ENCODE results near the gene LPP.

LPP gene

DNA sequence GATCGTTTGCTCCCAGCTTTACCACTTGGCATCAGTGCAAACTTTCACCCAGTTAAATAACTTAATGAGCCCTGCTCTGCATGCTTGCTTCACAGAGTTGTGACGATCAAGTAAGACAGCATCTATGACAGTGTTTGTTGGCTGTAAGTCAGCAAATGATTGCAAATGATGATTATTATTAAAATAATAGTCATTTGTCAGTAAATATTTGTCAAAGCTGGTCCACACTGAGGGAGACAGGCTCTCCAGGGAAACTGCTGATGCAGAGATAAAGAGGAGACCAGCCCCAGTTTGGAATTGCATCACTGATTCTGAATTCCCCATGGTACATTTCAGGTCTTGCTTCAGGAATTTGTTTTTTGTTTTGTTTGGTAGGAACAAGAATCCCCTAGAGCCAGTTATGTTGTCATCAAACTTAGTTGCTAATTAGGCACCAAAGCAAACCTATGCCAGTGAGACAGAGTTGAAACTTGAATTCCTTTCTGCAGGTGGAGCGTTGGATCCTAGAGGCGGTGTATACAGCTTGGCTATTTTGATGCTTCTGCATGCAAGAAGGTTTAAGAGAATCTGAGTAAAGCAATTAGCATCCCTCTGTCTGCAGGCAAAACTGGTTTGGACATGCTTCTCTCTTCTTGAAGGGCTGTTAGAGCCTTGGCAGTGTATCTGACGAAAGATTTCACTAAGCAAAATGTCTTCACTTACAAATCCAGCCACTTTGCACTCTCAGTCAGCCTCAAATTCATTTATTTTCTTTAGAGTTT is 679.2 kb downstream of the LPP start:
- DNase-seq (ENCODE audit: low spot score): no peak

DNA sequence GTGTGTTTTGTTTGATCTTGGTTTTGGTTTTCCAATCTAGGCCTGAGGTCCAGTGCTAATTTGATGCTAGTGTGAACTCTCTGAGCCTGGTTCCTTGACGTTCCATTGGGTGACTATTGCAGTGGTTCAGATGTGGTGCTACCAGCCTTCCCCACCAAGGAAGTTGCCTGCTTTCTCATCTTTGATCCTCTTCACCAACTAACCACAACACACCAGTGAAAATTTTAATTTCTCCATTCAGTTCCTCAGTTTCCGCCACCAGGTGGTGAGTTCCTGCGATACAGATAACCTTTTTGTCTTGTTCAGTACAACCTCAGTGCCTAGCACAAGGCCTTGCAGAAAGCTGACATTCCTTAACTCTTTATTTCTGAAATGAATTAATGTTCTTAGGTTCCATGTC is 680.4 kb downstream of the LPP start:
- DNase-seq (ENCODE audit: low spot score): no peak

DNA sequence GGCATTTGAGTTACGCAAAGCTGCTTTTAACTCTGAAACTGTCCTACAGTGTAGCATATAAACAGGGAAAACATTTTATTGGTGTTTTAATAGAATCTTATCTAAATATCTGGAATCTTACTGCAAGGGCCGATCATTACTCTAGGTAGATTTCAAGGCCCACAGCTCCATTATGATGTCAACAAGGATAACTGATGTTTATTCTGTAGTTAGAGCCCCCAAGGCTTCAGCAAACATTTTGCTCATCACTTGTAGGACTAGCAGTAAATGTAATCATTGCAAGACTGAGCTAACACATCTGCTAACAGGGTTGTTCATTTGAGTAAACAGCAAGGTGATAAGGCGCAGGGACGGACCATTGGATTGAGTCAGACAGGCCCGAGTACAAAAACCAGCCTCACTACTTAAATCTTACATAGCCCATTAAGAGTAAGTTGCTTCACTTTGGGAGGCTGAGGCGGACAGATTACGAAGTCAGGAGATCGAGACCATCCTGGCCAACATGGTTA is 685.3 kb downstream of the LPP start:
- DNase-seq (ENCODE audit: low spot score): no peak

DNA sequence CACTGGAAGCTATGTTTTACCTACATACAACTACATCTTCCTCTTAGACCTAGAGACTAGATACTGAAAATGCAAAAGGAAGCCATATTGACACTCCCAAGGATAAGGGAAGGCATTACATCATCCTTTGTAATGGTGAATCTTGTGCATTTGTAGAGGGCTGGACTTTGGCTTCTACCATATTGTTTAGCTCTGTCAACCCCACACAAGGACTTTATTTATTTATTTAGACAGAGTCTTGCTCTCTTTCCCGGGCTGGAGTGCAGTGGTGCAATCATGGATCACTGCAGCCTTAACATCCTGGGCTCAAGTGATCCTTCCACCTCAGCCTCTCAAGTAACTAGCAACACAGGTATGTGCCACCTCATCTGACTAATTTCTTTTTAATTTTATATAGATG is 686.3 kb downstream of the LPP start:
- no peak for DNase-seq (ENCODE audit: low spot score)

DNA sequence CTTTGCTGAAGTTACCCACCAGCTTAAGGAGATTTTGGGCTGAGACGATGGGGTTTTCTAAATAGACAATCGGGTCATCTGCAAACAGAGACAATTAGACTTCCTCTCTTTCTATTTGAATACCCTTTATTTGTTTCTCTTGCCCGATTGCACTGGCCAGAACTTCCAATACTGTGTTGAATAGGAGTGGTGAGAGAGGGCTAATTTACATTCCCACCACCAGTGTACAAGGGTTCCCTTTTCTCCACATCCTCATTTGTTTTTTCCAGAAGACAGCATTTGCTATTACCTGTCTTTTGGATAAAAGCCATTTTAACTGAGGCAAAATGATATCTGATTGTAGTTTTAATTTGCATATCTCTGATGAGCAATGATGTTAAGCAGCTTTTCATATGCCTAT is 687.9 kb downstream of the LPP start:
- DNase-seq (ENCODE audit: low spot score): no peak

DNA sequence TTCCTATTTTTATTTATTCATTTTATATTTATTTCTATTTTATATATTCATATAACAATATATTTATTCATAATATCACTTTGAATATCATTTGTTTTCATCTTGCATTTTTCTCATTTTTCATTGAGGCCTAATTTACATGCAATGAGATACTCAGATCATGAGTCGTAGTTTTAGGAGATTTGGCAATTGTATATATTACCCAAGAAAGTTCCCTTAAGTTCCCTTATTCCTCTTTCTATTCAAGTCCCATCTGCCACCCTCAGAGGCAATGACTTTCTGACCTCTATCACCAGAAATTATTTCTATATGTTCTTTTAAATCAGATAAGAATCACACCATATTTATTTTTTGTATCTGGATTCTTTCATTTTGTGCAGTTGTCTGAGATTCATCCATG is 688.7 kb downstream of the LPP start:
- no peak for DNase-seq (ENCODE audit: low spot score)

DNA sequence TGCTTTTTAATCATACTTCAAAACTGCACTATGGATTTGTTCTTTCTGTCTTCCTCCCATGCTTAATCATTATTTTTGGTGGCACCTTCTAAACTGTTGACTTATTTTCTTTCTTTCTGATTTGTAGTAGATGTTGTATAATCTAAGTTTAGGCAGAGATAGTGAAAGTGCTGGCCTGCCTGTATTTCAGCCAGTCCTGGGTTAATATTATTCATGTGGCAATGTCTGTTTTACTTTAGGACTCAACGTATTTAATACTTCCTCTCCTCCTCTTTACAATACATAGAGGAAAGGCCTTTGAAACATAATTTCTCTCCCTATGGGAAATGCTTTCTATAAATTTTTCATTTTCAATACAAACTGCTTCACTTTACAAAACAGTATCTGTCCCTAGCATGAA is 690.1 kb downstream of the LPP start:
- DNase-seq (ENCODE audit: low spot score): no peak

DNA sequence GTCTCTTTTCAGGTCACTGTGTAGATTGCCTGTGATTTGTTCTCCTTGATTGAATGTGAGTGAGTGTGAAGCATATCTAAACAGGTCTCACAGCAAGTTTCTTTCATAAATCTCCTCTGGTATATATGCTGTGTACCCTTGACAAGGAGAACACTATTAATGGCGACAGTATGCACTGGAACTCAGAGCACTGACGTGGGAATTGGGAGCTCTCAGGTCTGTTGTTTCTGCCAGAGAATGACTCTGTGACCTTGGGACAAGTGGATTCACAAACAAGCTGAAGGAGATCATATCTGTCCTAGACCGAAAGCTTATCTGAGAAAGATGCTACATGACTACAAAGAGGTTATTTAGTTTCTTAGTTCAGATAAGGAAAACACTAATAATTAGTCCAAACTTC is 691.6 kb downstream of the LPP start:
- DNase-seq (ENCODE audit: low spot score): no peak

DNA sequence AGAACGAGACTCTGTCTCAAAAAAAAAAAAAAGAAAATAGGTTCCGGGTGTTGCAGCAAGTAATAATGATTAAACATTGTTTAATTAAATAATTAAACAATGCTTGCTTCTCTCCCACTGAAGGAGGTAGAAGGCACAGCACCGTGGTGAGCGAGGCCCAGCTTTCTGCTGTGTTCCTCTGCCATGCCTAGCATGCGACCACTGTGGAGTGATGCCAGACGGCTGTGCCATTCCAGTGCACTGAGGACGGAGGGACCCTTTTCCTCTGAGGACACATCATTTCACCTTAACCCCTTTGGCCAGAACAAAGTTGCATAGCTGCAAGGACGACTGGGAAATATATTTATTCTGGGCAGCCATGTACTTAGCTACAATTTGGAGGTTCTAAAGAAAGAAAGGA is 695.0 kb downstream of the LPP start:
- DNase-seq (ENCODE audit: low spot score): no peak

DNA sequence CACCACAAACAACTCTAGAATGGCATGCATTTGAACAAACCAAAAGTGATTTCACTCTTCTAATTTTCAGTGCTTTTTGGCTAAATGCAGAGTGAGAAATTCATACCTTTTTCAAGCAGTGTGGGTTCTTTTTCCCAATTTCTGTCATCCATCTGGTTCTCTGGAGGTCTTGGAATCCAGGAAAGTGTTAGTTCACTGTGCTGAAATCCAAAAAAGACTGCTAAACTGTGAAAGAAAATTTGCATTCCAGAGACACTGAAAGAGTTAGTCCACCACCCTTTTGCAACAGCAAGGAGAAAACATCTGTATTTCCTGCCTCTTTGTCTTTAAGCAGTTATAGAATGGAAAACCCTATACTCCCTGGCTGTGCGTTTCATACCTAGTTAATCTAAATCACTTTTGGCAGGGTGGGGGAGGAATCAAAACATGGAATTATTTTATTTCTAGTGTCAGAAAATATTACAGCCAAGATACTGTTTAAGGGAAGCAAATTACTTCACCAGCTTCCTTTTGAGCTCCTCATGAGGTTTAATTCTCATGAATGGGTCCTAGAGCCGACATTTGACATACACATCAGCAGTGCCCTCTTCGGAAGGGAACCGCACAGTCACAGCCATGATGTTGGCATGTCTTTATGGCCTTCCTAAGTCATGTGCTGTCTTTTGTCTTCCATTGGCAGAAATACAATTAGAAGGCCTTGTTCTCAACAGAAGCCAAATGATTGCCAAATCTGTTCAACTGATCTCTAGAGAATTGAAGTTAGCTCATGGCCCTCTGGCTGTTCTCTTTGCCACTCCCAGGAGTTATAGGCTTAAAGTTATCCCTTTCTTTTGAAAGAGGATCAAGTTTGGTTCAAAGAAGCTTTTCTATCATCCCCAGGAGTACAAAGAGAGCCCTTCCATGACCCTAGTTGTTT is 700.2 kb downstream of the LPP start:
- DNase-seq (ENCODE audit: low spot score): peak; percentile 76

DNA sequence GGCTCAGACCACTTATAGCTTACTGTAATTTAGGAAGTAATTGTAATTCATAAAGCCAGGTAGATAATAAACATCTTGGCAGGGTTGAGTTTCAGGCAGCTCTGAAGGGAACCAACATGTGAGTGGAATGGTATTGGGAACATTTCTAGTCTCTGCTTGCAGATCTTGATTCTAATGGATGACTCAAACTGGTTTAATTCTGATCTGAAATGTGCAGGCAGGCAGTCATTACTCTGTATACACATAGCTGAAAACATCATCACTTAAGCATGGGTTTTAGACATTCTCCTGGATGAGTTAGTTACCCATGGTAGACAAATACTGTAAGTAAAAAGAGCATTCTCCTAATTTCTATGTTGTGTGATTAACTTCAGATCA is 700.8 kb downstream of the LPP start:
- no peak for DNase-seq (ENCODE audit: low spot score)

DNA sequence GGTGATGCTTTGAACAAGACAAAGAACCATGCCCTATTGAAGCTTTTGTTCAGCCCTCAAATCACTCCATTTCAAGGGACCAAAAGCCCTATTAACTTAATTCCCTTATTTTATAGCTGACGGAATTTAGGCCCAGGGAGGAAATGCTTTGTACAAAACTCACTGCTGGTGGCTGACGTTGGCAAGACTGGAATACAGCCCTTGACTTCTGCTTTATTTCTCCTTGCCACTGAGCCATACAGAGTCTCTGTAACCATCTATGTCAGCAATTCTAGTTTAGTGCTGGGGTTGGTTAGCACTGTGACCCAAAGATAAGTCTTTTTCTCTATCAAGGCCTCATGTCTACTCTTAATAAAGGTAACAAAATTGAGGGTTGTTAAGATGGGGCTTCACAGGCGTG is 701.7 kb downstream of the LPP start:
- no peak for DNase-seq (ENCODE audit: low spot score)

DNA sequence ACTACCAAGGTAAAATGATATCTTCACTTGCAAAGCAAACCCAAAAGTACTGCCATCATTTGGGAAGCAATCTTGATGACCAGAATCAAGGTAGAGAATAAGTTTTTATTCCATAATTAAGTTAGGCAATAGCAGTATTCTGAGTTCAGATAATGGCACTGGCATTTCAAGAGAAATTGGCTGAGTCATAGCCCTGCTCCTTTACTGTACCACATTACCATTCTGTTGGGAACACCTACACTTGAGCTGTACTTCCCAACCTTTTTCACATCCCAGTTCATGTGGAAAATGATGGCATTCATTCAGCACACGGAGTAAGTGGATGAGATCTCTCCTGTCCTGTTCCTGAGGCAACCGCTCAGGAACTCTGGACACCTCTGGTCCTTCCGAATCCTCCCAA is 706.2 kb downstream of the LPP start:
- DNase-seq (ENCODE audit: low spot score): peak; percentile 57

DNA sequence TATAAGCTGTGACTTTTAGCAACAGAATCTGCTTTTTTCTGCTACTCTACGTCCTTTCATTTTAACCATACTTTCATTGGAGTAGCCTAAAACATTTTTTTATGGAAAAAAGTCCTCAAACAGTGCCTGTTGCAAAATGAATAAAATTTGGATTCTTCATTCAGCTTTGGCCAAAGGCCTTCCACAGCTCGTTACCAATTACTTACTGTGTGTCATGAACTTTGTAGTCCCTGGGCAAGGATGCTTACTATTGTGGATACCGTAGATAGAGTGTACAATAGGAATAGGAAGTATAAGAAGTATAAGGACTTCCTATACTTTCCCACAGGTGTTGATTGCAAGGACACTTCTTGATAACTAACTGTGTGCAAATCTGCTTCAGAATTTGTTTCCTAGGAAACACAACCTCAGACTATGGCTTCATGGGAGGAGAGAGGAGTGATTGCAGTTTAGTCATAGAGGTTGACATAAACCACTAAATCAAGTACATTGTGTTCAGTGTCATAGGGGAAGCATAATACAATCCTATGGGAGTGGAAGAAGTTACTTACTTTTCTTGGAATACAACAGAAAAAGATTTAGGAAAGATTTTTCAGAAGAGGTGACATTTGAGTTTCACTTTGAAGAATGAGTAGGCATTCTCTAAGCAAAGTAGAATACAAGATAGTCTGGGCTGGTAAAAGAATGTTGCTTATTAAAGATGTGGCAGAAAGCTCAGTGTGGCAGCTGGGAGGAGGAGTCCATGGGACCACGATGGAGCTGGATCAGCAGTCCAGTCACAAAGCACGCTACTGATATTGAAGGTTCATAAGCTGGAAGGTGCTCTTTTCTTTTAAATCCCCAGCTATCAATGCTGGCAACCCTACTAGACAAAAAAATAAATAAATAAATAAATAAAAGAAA is 708.1 kb downstream of the LPP start:
- DNase-seq (ENCODE audit: low spot score): no peak

DNA sequence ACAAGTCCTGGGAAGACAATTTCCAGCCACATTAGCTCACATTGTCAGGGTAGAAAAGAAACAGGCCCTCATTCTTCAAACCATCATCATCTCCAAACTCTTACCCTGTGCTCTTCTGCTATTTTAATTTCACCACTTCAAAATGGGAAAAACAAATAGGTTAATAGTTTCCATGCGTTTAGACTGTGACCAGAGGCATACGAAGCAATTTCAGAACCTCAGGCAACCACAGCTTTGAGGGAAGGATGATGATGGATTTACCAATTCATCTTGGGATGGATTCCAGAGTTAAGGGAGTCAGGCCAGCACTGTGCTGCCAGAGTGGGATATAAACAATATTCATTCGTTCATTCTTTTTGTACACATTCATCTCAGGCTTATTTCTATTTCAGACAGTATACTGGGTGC is 710.0 kb downstream of the LPP start:
- no peak for DNase-seq (ENCODE audit: low spot score)

DNA sequence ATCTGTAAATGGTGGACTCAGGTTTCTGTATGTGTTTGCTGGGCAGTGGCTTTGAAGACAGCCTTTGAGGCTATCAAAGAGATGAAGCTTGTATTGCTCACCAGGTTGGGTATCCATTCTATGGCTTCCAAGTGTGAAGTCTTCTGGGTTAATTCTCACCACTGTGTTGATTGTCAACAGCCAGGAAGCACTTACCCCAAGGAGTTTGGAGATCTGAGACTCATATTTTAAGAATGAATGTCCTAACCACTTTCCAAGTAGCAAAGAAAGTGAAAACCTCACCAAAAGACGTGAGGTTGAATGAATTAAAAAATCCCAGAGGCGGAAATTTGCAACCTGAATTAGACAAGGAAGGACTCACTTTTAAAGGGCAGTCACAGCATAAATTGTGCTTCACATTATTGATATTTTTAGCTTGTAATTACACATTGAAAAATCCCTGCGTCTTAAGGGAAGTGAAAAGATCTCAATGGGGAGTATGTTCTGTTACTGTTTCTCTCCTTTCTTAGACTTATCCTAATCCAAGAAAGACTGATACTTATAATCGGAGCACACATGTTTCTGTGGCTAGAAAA is 713.8 kb downstream of the LPP start:
- DNase-seq (ENCODE audit: low spot score): no peak

DNA sequence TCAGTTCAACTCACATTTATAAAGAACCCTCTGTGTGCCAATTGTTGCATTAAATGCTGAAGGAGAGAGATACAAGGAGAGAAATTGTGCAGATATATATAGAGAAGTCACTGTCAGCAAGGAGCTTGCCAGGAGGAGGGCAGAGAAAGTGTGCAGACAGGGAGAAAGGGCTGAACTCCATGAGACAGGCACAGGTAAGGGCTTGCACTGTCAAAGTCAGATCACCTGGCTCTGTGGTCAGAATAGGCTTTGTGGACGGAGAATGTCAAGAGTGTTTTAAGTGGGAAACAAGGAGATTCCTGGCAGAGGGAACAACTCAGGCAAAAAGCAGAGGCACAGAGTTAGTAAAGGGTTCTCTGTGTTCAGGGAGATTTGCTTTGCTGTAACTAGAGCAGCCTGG is 714.8 kb downstream of the LPP start:
- no peak for DNase-seq (ENCODE audit: low spot score)

DNA sequence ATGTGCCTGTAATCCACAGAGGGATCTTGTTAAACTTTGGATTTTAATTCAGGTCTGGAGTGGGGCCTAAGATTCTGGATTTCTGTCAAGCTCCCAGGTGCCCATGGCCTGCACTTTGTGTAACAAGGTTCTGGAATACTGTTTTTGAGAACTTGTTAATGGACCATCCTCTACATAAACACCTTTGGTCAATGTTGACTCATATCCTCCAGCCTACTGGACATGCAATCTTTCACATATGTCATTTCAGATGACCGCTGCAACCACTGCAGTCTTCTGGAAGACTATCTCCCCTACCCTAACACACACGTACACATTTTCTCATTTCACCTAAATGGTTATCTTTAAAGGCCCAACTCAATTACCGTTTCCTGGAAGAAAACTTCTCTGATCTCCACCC is 715.7 kb downstream of the LPP start:
- DNase-seq (ENCODE audit: low spot score): no peak

DNA sequence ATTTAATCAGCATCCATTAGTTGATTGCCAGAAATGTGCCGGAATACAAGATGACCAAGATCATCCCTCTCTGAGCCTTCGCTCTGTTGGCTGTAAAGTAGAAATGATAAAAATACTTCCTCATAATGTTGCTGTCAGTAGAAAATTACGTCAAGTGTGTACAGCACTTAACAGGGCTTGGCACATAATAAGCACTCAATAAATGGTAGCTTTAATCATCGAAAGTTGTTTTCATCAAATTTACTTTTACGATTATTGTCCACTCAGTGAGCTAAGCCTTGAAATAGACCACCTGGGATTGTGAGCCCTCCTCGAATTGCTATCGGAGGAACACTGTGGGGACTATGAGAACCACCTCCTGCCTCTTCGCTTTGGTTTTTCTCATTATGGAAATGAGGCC is 716.5 kb downstream of the LPP start:
- no peak for DNase-seq (ENCODE audit: low spot score)

DNA sequence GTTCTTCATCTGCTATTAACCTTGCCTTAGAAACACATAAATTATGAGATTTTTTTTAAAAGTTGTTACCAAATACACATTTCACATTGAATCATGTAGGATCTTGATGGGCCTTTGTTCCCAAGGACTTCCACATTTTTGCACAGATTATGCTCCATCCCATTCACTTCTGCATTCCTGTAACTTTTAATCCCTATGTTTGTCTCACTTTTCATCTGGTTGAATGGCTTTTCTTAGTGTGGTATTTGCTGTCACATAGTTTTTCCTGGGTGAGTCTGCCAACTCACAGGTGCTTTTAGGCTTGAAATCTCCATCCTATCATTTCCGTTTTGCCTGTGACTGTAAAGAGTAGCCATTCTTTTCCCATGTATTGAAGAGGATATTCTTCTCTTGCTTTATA is 720.6 kb downstream of the LPP start:
- DNase-seq (ENCODE audit: low spot score): no peak

DNA sequence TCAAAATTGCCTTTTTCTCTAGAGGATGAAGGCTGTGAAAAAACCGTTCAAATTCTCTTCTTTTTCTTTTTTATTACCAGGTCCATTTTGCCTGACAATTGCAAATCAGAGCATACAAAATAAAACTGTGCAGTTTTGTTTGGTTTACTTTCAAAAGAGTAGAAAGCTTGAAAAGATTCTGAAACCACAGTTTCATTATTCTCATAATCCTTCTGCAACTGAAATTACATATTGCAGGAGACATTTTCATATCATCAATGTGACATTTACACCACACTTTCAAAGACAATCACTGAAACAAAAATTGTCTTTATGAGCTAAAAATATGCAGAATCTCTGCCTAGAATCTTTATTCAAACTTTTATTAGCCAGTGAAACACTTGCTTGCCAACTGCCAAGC is 721.5 kb downstream of the LPP start:
- no peak for DNase-seq (ENCODE audit: low spot score)

DNA sequence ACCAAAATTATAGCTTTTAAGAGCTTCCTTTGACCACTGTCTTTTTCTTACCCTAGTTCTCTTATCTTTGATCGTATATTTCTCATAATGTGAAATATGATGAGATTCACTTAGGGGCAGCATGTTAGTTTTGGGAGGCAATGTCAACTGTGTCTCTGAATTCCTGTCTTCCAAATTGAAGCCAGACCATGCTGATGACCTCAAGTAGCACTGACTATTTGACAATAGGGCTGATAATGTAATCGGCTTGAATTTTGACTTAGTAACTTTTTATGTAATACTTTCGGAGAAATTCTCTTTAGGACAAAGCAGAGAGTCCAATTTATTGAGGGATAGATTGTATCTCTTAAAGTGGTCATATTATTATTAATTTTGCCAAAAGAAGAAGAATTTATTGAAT is 722.4 kb downstream of the LPP start:
- DNase-seq (ENCODE audit: low spot score): no peak

Data from putamen (tissue), 1 donor.